IMR-90 (cell line): ENCODE measurements around the gene CARD16. TPM values are rescaled to one million over a fixed set of nuclear protein-coding genes. Genes with fewer than 3 reads are reported as not detected.

Source experiments
- ATAC-seq: fragments of 200-7000 bp; cut with Tn5 transposase; 2 replicates; pipeline ENCODE4 v1.9.1; 2020; ENCODE audit warnings: low read depth, mild to moderate bottlenecking, moderate library complexity
- BruUV-seq: library from RNA; stranded (reverse); fragments of 400-500 nt; replicated peaks from 2 replicates; lab custom pipeline; 2021; lab: Mats Ljungman, UMichigan
- CTCF ChIA-PET: fragments of 300-600 bp; formaldehyde crosslinking; extraction: SDS; loops from one replicate; lab custom pipeline; 2021; ENCODE audit warnings: antibody characterized with exemption; lab: Yijun Ruan, JAX
- POLR2A ChIA-PET: fragments of 300-600 bp; sonication (Branson Sonifier 250); formaldehyde crosslinking; loops from one replicate; lab custom pipeline; 2022; ENCODE audit warnings: antibody characterized with exemption; ENCODE audit not compliant: unreplicated experiment; lab: Charles Lee
- DNase-seq: peaks from one replicate; pipeline ENCODE4 v3.0.0; 2013
- H2AFZ ChIP-seq: replicated peaks from 2 replicates; pipeline ENCODE3; 2013; ENCODE audit warnings: low read length, mild to moderate bottlenecking; ENCODE audit not compliant: poor library complexity
- H2AK5ac ChIP-seq: 2 replicates; pipeline ENCODE4 v1.6.1; 2013; ENCODE audit warnings: low read depth, low read length, inconsistent platforms
- H2AK9ac ChIP-seq: replicated peaks from 2 replicates; pipeline ENCODE3; 2013; ENCODE audit warnings: mild to moderate bottlenecking, low read depth, low read length, moderate library complexity; ENCODE audit not compliant: poor library complexity
- H2BK120ac ChIP-seq: 2 replicates; pipeline ENCODE4 v1.6.1; 2013; ENCODE audit warnings: low read depth, low read length, inconsistent platforms
- H2BK15ac ChIP-seq: 3 replicates; pipeline ENCODE4 v1.6.1; 2013; ENCODE audit warnings: low read depth, low read length, inconsistent platforms
- H2BK20ac ChIP-seq: 2 replicates; pipeline ENCODE4 v1.6.1; 2013; ENCODE audit warnings: low read depth, mild to moderate bottlenecking, inconsistent platforms, low read length, moderate library complexity
- H2BK5ac ChIP-seq: 2 replicates; pipeline ENCODE4 v1.6.1; 2013; ENCODE audit warnings: mild to moderate bottlenecking, low read depth, low read length, inconsistent platforms; ENCODE audit not compliant: poor library complexity, severe bottlenecking
- H3K14ac ChIP-seq: replicated peaks from 2 replicates; pipeline ENCODE4 v1.6.1; 2013; ENCODE audit warnings: low read depth, low read length, inconsistent platforms
- H3K18ac ChIP-seq: 2 replicates; pipeline ENCODE4 v1.6.1; 2013; ENCODE audit warnings: low read depth, low read length, control low read depth
- H3K23ac ChIP-seq: 2 replicates; pipeline ENCODE4 v1.6.1; 2013; ENCODE audit warnings: low read depth, low read length, inconsistent platforms
- H3K27ac ChIP-seq: 2 replicates; pipeline ENCODE4 v1.5.1; 2013; ENCODE audit warnings: mild to moderate bottlenecking, control low read depth, low read length; ENCODE audit not compliant: insufficient read depth
- H3K27me3 ChIP-seq: 2 replicates; pipeline ENCODE4 v1.6.1; 2013; ENCODE audit warnings: low read length; ENCODE audit not compliant: control insufficient read depth, insufficient read depth
- H3K36me3 ChIP-seq: 2 replicates; pipeline ENCODE4 v1.6.1; 2013; ENCODE audit warnings: low read length, mixed read lengths; ENCODE audit not compliant: control insufficient read depth, insufficient read depth
- H3K4ac ChIP-seq: 2 replicates; pipeline ENCODE4 v1.6.1; 2013; ENCODE audit warnings: low read depth, low read length, inconsistent platforms
- H3K4me1 ChIP-seq: 2 replicates; pipeline ENCODE4 v1.6.1; 2013; ENCODE audit warnings: low read length, mixed read lengths; ENCODE audit not compliant: control insufficient read depth, insufficient read depth
- H3K4me2 ChIP-seq: 2 replicates; pipeline ENCODE4 v1.6.1; 2013; ENCODE audit warnings: low read depth, mild to moderate bottlenecking, control low read depth, low read length, moderate library complexity
- H3K4me3 ChIP-seq: 2 replicates; pipeline ENCODE4 v1.5.1; 2013; ENCODE audit warnings: low read depth, mild to moderate bottlenecking, control low read depth, low read length, moderate library complexity; ENCODE audit not compliant: insufficient read depth
- H3K56ac ChIP-seq: 2 replicates; pipeline ENCODE4 v1.6.1; 2013; ENCODE audit warnings: low read length, inconsistent platforms; ENCODE audit not compliant: insufficient read depth; ENCODE audit errors: extremely low read depth
- H3K79me1 ChIP-seq, 2 experiments: 2 replicates each; pipeline ENCODE4 v1.6.1; 2013; ENCODE audit warnings: low read length in 2 of 2, inconsistent platforms in 1 of 2, low read depth in 1 of 2
- H3K9ac ChIP-seq: 2 replicates; pipeline ENCODE4 v1.6.1; 2013; ENCODE audit warnings: low read depth, low read length, control low read depth
- H3K9me1 ChIP-seq: 2 replicates; pipeline ENCODE4 v1.6.1; 2013; ENCODE audit warnings: low read length, inconsistent platforms; ENCODE audit not compliant: insufficient read depth
- H3K9me3 ChIP-seq: 2 replicates; pipeline ENCODE4 v1.6.1; 2013; ENCODE audit warnings: low read length; ENCODE audit not compliant: control insufficient read depth, insufficient read depth
- H4K20me1 ChIP-seq: 2 replicates; pipeline ENCODE4 v1.6.1; 2013; ENCODE audit warnings: low read length, inconsistent platforms; ENCODE audit not compliant: insufficient read depth
- H4K5ac ChIP-seq: 2 replicates; pipeline ENCODE4 v1.6.1; 2013; ENCODE audit warnings: mild to moderate bottlenecking, low read depth, low read length, control low read depth
- H4K8ac ChIP-seq, 2 experiments: 2 replicates each; pipeline ENCODE4 v1.6.1; 2013; ENCODE audit warnings: low read depth in 2 of 2, low read length in 2 of 2, control low read depth in 1 of 2, inconsistent platforms in 1 of 2
- H4K91ac ChIP-seq: 2 replicates; pipeline ENCODE4 v1.6.1; 2013; ENCODE audit warnings: low read depth, low read length, inconsistent platforms; ENCODE audit not compliant: insufficient read depth
- BHLHE40 ChIP-seq: fragments of 150-350 bp; IDR thresholded peaks from 2 replicates; pipeline ENCODE4 v1.6.1; 2016; ENCODE audit warnings: mild to moderate bottlenecking, low read depth, low read length
- CEBPB ChIP-seq: IDR thresholded peaks from 2 replicates; pipeline ENCODE4 v1.6.1; 2012; ENCODE audit warnings: low read depth, low read length, improper control_type of control experiment
- CHD1 ChIP-seq: IDR thresholded peaks from 2 replicates; pipeline ENCODE4 v1.6.1; 2012; ENCODE audit warnings: low read depth, low read length, improper control_type of control experiment
- CTCF ChIP-seq: conservative IDR thresholded peaks from 2 replicates; pipeline ENCODE4 v1.5.1; 2012; ENCODE audit warnings: mild to moderate bottlenecking, low read depth, low read length, improper control_type of control experiment
- ELK1 ChIP-seq: fragments of 150-350 bp; IDR thresholded peaks from 2 replicates; pipeline ENCODE4 v1.6.1; 2016; ENCODE audit warnings: low read depth, mild to moderate bottlenecking, low read length, moderate library complexity, borderline replicate concordance
- FOS ChIP-seq: fragments of 150-350 bp; IDR thresholded peaks from 2 replicates; pipeline ENCODE4 v1.6.1; 2016; ENCODE audit warnings: low read depth, low read length
- MAFK ChIP-seq: IDR thresholded peaks from 2 replicates; pipeline ENCODE4 v1.6.1; 2012; ENCODE audit warnings: low read depth, low read length, improper control_type of control experiment
- MAZ ChIP-seq: IDR thresholded peaks from 2 replicates; pipeline ENCODE4 v1.6.1; 2012; ENCODE audit warnings: low read depth, mild to moderate bottlenecking, low read length, improper control_type of control experiment, moderate library complexity, borderline replicate concordance
- MXI1 ChIP-seq: IDR thresholded peaks from 2 replicates; pipeline ENCODE4 v1.6.1; 2012; ENCODE audit warnings: low read depth, mild to moderate bottlenecking, low read length, moderate library complexity, borderline replicate concordance
- NFE2L2 ChIP-seq: fragments of 150-350 bp; IDR thresholded peaks from 2 replicates; pipeline ENCODE4 v1.6.1; 2016; ENCODE audit warnings: low read depth, mild to moderate bottlenecking, low read length
- POLR2A ChIP-seq: IDR thresholded peaks from 2 replicates; pipeline ENCODE4 v1.6.1; 2012; ENCODE audit warnings: mild to moderate bottlenecking, low read depth, low read length
- RAD21 ChIP-seq: IDR thresholded peaks from 2 replicates; pipeline ENCODE4 v1.6.1; 2012; ENCODE audit warnings: low read length, improper control_type of control experiment
- RCOR1 ChIP-seq: IDR thresholded peaks from 2 replicates; pipeline ENCODE4 v1.6.1; 2012; ENCODE audit warnings: mild to moderate bottlenecking, low read length, improper control_type of control experiment; ENCODE audit not compliant: insufficient replicate concordance
- RFX5 ChIP-seq: IDR thresholded peaks from 2 replicates; pipeline ENCODE4 v1.8.0; 2012; ENCODE audit warnings: low read depth, mild to moderate bottlenecking, low read length, moderate library complexity
- SMC3 ChIP-seq: fragments of 150-350 bp; IDR thresholded peaks from 2 replicates; pipeline ENCODE4 v1.6.1; 2016; ENCODE audit warnings: low read depth, mild to moderate bottlenecking, antibody characterized with exemption, low read length, moderate library complexity
- USF2 ChIP-seq: fragments of 150-350 bp; IDR thresholded peaks from 2 replicates; pipeline ENCODE4 v1.6.1; 2017; ENCODE audit warnings: mild to moderate bottlenecking, antibody characterized with exemption, low read length, low read depth
- WGBS, 2 experiments: methylation state at CpG; one replicate each; pipeline versions ENCODE4 v1.1.5 to v1.1.7; 2013; ENCODE audit warnings: missing lambda C conversion rate in 2 of 2; ENCODE audit not compliant: insufficient read length in 1 of 2; ENCODE audit errors: extremely low coverage in 2 of 2; 5-methylcytosine and 5-hydroxymethylcytosine counted together
- dilution Hi-C: fragments of 300-500 bp; cut with HindIII; formaldehyde crosslinking; loops from one replicate; pipeline ENCODE4 v1.14.3; 2018; ENCODE audit warnings: low sequenced_read_pairs; ENCODE audit not compliant: unreplicated experiment
- in situ Hi-C: fragments of 300-500 bp; cut with MboI; formaldehyde crosslinking; loops from 3 replicates; pipeline ENCODE4 v1.14.3; 2019; ENCODE audit warnings: low sequenced_read_pairs, inconsistent platforms, mixed read lengths
- intact Hi-C: fragments of 100-400 bp; cut with micrococcal nuclease; formaldehyde crosslinking; loops from 2 replicates; pipeline ENCODE4 v1.10.0; 2022
- polyA plus RNA-seq, 3 experiments: library from polyadenylated mRNA; depleted of rRNA; stranded (reverse); fragments of >200 nt; gene quantifications; 2 replicates each; pipeline ENCODE4 v1.2.3, GENCODE V29; 2012; ENCODE audit warnings: low replicate concordance in 1 of 3
- total RNA-seq: library from RNA; depleted of rRNA; stranded (reverse); fragments of >200 nt; gene quantifications from 2 replicates; pipeline ENCODE4 v1.2.3, GENCODE V29; 2012

CARD16 gene
- total and polyA plus RNA-seq, 2 of the 4 experiments (the other 2 are of a cell fraction), result 7.9 to 29.2 TPM

GRCh38 chr11:104997288-104997687 is 47.8 kb downstream of the CARD16 start:
- dilution Hi-C loops (no loop called here), intact Hi-C loops (no loop called here), in situ Hi-C loops (no loop called here)
- no peaks in the 10 kb centered on the region for H3K36me3 ChIP-seq
- H3K9me3 ChIP-seq, result no peaks in the 10 kb centered on the region
- H2AK5ac ChIP-seq, result no peak overlapping the region
- no peak overlapping the region for H2AFZ ChIP-seq
- no peak overlapping the region for H3K14ac ChIP-seq
- ChIA-PET POLR2A (no interaction called here), CTCF (interaction anchor here (0.6 kb wide), 1 partner anchor 662 kb away, joined by 3 read pairs; no protein-coding TSS in a partner anchor)
- no peak overlapping the region for H2BK15ac ChIP-seq
- no peak overlapping the region for H2BK5ac ChIP-seq
- ATAC-seq (no peak), DNase-seq (no peak)
- TF ChIP-seq POLR2A (no peak), CHD1 (no peak), CEBPB (no peak), RCOR1 (no peak), MAFK (no peak), ELK1 (no peak), BHLHE40 (no peak), MXI1 (no peak), RAD21 (no peak), SMC3 (no peak), USF2 (no peak), NFE2L2 (no peak), MAZ (no peak), FOS (no peak), RFX5 (no peak), CTCF (no peak)
- H4K91ac ChIP-seq, result no peak overlapping the region
- H3K4me2 ChIP-seq, result no peak overlapping the region
- no peak overlapping the region for H3K18ac ChIP-seq
- no peak overlapping the region for H3K23ac ChIP-seq
- no peaks in the 10 kb centered on the region for H3K79me1 ChIP-seq
- no peak overlapping the region for H4K8ac ChIP-seq
- no peak overlapping the region for H2BK120ac ChIP-seq
- WGBS, 2 experiments, result 100% methylated on average over 3 of the region's 6 CpGs; no CpG with 5 or more reads in 1 of the 2 experiments
- no peaks in the 10 kb centered on the region for H3K27me3 ChIP-seq
- no TSS peak for BruUV-seq
- H3K27ac ChIP-seq, result no peak overlapping the region
- no peak overlapping the region for H3K4ac ChIP-seq
- H4K20me1 ChIP-seq, result no peaks in the 10 kb centered on the region
- H2AK9ac ChIP-seq, result no peak overlapping the region
- no peak overlapping the region for H3K56ac ChIP-seq
- H3K4me3 ChIP-seq, result no peak overlapping the region
- H2BK20ac ChIP-seq, result no peak overlapping the region
- 0 out of 2 replicates have a peak, but pooled peaks cover 1% of the 10 kb centered on the region for H3K4me1 ChIP-seq
- 0 out of 2 replicates have a peak, but pooled peaks cover under 1% of the 10 kb centered on the region for H3K9me1 ChIP-seq
- H4K5ac ChIP-seq, result no peak overlapping the region
- no peak overlapping the region for H3K9ac ChIP-seq
